Measurements from ENCODE around the gene UBALD2.
"Not testable (repeated sequence)": the region's sequence is repeated elsewhere in the genome, so short reads cannot be mapped to it uniquely, and the experiment has no call there.

UBALD2 gene

GRCh38 chr17:76277300-76278267 is 12.4 kb downstream of the UBALD2 start:
- no peak for DNase-seq (ENCODE audit: low read depth in 3 of 3, low spot score in 1 of 3)

- no peak for DNase-seq (ENCODE audit: low read depth in 3 of 3, low spot score in 1 of 3)
Measured at GRCh38 chr17:76278268-76278908, 13.2 kb downstream of the UBALD2 start.

- peak; percentile 63 to 87 (median 74) for DNase-seq (ENCODE audit: low read depth in 3 of 3, low spot score in 1 of 3)
Measured at GRCh38 chr17:76278952-76279741, 14.0 kb downstream of the UBALD2 start.

GRCh38 chr17:76279742-76280287 is 14.7 kb downstream of the UBALD2 start:
- DNase-seq (ENCODE audit: low read depth in 3 of 3, low spot score in 1 of 3), result no peak

- DNase-seq (ENCODE audit: low read depth in 3 of 3, low spot score in 1 of 3), result no peak
Measured at GRCh38 chr17:76280650-76281049, 15.5 kb downstream of the UBALD2 start.

GRCh38 chr17:76281573-76282371 is 16.6 kb downstream of the UBALD2 start:
- DNase-seq (ENCODE audit: low read depth in 3 of 3, low spot score in 1 of 3), result no peak

- no peak for DNase-seq (ENCODE audit: low read depth in 3 of 3, low spot score in 1 of 3)
Measured at GRCh38 chr17:76292567-76292966, 27.4 kb downstream of the UBALD2 start.

GRCh38 chr17:76293106-76293505 is 28.0 kb downstream of the UBALD2 start:
- no peak for DNase-seq (ENCODE audit: low read depth in 3 of 3, low spot score in 1 of 3)

GRCh38 chr17:76296186-76296585 is 31.0 kb downstream of the UBALD2 start:
- DNase-seq (ENCODE audit: low read depth in 3 of 3, low spot score in 1 of 3), result no peak

- DNase-seq (ENCODE audit: low read depth in 3 of 3, low spot score in 1 of 3), result no peak
Measured at GRCh38 chr17:76296889-76297288, 31.7 kb downstream of the UBALD2 start.

- DNase-seq (ENCODE audit: low read depth in 3 of 3, low spot score in 1 of 3), result no peak
Measured at GRCh38 chr17:76297436-76297835, 32.3 kb downstream of the UBALD2 start.

GRCh38 chr17:76304226-76305134 is 39.3 kb downstream of the UBALD2 start:
- no peak for DNase-seq (ENCODE audit: low read depth in 3 of 3, low spot score in 1 of 3)

- not testable (repeated sequence) for DNase-seq (ENCODE audit: low read depth in 3 of 3, low spot score in 1 of 3)
Measured at GRCh38 chr17:76305135-76305454, 39.9 kb downstream of the UBALD2 start.

- DNase-seq (ENCODE audit: low read depth in 3 of 3, low spot score in 1 of 3), result no peak
Measured at GRCh38 chr17:76307299-76307965, 42.3 kb downstream of the UBALD2 start.

GRCh38 chr17:76307966-76308338 is 42.8 kb downstream of the UBALD2 start, which contains the start of gene QRICH2:
TSS of gene QRICH2 (minus strand) at chr17:76308276. CDS start at chr17:76307998, 278 bp downstream.
- DNase-seq (ENCODE audit: low read depth in 3 of 3, low spot score in 1 of 3), result no peak

GRCh38 chr17:76309461-76309860 is 44.3 kb downstream of the UBALD2 start:
- DNase-seq (ENCODE audit: low read depth in 3 of 3, low spot score in 1 of 3), result no peak

- DNase-seq (ENCODE audit: low read depth in 3 of 3, low spot score in 1 of 3), result no peak
Measured at GRCh38 chr17:76312735-76313134, 47.6 kb downstream of the UBALD2 start.

GRCh38 chr17:76314392-76315227 is 49.5 kb downstream of the UBALD2 start:
- no peak for DNase-seq (ENCODE audit: low read depth in 3 of 3, low spot score in 1 of 3)

Measured in stimulated activated CD4-positive, alpha-beta T cell treated with anti-CD3 and anti-CD28 coated beads, TNF-alpha, amount 100 ng/mL, for 1 hour (primary cell).